K562 (cell line): ENCODE results near the gene EPHA10. TPM values are rescaled to one million over a fixed set of nuclear protein-coding genes. Genes with fewer than 3 reads are reported as not detected.

Experiments
- ATAC-seq: fragments of 200-7000 bp; cut with Tn5 transposase; 3 replicates; pipeline ENCODE4 v1.9.1; 2020; ENCODE audit warnings: moderate library complexity
- BruUV-seq: library from RNA; stranded (reverse); fragments of 400-500 nt; replicated peaks from 2 replicates; lab custom pipeline; 2021; lab: Mats Ljungman, UMichigan
- CTCF ChIA-PET: fragments of 300-600 bp; formaldehyde crosslinking; extraction: SDS; loops from one replicate; lab custom pipeline; 2021; ENCODE audit warnings: low intra/inter-chr PET ratio; lab: Yijun Ruan, JAX
- POLR2A ChIA-PET: fragments of 300-600, 350-650 bp; sonication (Branson Sonifier 250); formaldehyde crosslinking; extraction: SDS; loops from one replicate; lab custom pipeline; 2021; ENCODE audit warnings: antibody characterized with exemption, inconsistent platforms; lab: Yijun Ruan, JAX
- DNase-seq, 4 experiments: peaks; one replicate each; pipeline versions ENCODE4 v3.0.0 to v3.0.0-alpha.2; 2011 to 2018; ENCODE audit warnings: low spot score in 3 of 4, mixed read lengths in 3 of 4; ENCODE audit errors: extremely low read depth in 1 of 4
- FAIRE-seq: peaks from 2 replicates; lab custom pipeline; 2011; peaks lifted over from hg19 to GRCh38; lab: Jason Lieb, UNC
- H2AFZ ChIP-seq: 2 replicates; pipeline ENCODE4 v1.6.0; 2011; ENCODE audit warnings: low read depth, low read length, control low read depth, inconsistent platforms
- H3K27ac ChIP-seq: fragments of 200-600 bp; 3 replicates; pipeline ENCODE4 v1.8.0; 2011; ENCODE audit warnings: low read depth, mild to moderate bottlenecking, control low read depth, inconsistent platforms, low read length, moderate library complexity, mixed read lengths; ENCODE audit errors: extremely low read depth
- H3K27me3 ChIP-seq, 2 experiments: fragments of 300-600 bp in 1 of 2; 2 replicates in 1 of 2; 3 replicates in 1 of 2; pipeline versions ENCODE4 v1.6.0 to v1.8.0; 2011; ENCODE audit warnings: inconsistent platforms in 2 of 2, low read length in 2 of 2, mild to moderate bottlenecking in 1 of 2, mixed read lengths in 1 of 2, moderate library complexity in 1 of 2; ENCODE audit not compliant: control insufficient read depth in 2 of 2, insufficient read depth in 2 of 2
- H3K36me3 ChIP-seq: fragments of 300-600 bp; 3 replicates; pipeline ENCODE4 v1.8.0; 2011; ENCODE audit warnings: mild to moderate bottlenecking, low read length, inconsistent platforms; ENCODE audit not compliant: control insufficient read depth, insufficient read depth
- H3K4me1 ChIP-seq, 2 experiments: fragments of 200-600 bp in 1 of 2; replicated peaks in 1 of 2; 2 replicates in 1 of 2; 3 replicates in 1 of 2; pipeline versions ENCODE4 v1.5.1 to v1.8.0; 2011; ENCODE audit warnings: inconsistent platforms in 2 of 2, low read length in 2 of 2, mild to moderate bottlenecking in 1 of 2, mixed read lengths in 1 of 2, moderate library complexity in 1 of 2; ENCODE audit not compliant: control insufficient read depth in 2 of 2, insufficient read depth in 2 of 2
- H3K4me2 ChIP-seq: 2 replicates; pipeline ENCODE4 v1.6.1; 2011; ENCODE audit warnings: low read length, control low read depth, inconsistent platforms, mixed read lengths; ENCODE audit not compliant: insufficient read depth
- H3K4me3 ChIP-seq: fragments of 200-600 bp; sonication (generic), shearing (Covaris generic); 2 replicates; pipeline ENCODE4 v1.5.1; 2016; ENCODE audit warnings: control low read depth, inconsistent platforms
- H3K79me2 ChIP-seq: fragments of 200-600 bp; 3 replicates; pipeline ENCODE4 v1.8.0; 2011; ENCODE audit warnings: low read length, inconsistent platforms; ENCODE audit not compliant: control insufficient read depth, insufficient read depth
- H3K9ac ChIP-seq, 2 experiments: 2 replicates each; pipeline versions ENCODE4 v1.6.0 to v1.6.1; 2011; ENCODE audit warnings: low read depth in 2 of 2, low read length in 2 of 2, control low read depth in 1 of 2, inconsistent platforms in 1 of 2, mild to moderate bottlenecking in 1 of 2, mixed read lengths in 1 of 2; ENCODE audit not compliant: insufficient read depth in 1 of 2
- H3K9me1 ChIP-seq: one replicate; pipeline ENCODE4 v1.6.0; 2011; ENCODE audit warnings: inconsistent platforms, mild to moderate bottlenecking, low read length, moderate library complexity; ENCODE audit not compliant: control insufficient read depth, insufficient read depth
- H3K9me3 ChIP-seq: replicated peaks from 2 replicates; pipeline ENCODE4 v1.5.1; 2011; ENCODE audit warnings: low read depth, low read length, inconsistent platforms; ENCODE audit not compliant: control insufficient read depth, insufficient read depth
- H4K20me1 ChIP-seq: replicated peaks from 2 replicates; pipeline ENCODE4 v1.6.1; 2011; ENCODE audit warnings: low read length, inconsistent platforms, mixed read lengths; ENCODE audit not compliant: control insufficient read depth, insufficient read depth
- BRD9 ChIP-seq: fragments of 450-650 bp; IDR thresholded peaks from 2 replicates; pipeline ENCODE4 v1.6.1; 2018; ENCODE audit warnings: low read depth; ENCODE audit not compliant: partially characterized antibody
- ELF2 ChIP-seq: fragments of 250-450 bp; sonication (Bioruptor Pico); IDR thresholded peaks from 2 replicates; pipeline ENCODE4 v1.5.0; 2021; ENCODE audit warnings: mild to moderate bottlenecking
- JUND ChIP-seq, 2 experiments: IDR thresholded peaks; 2 replicates in 1 of 2; 3 replicates in 1 of 2; pipeline ENCODE4 v1.6.1; 2011; ENCODE audit warnings: borderline replicate concordance in 2 of 2, low read depth in 2 of 2, low read length in 2 of 2, improper control_type of control experiment in 1 of 2, missing biosample characterization in 1 of 2, missing genetic modification characterization in 1 of 2, missing genetic modification reagents in 1 of 2
- KAT2B ChIP-seq: IDR thresholded peaks from one replicate; pipeline ENCODE4 v1.6.1; 2012; ENCODE audit warnings: low read depth, mild to moderate bottlenecking, control low read depth, inconsistent platforms, low read length, moderate library complexity
- LARP7 ChIP-seq: fragments of 450-650 bp; IDR thresholded peaks from 2 replicates; pipeline ENCODE4 v1.6.1; 2016
- MCM2 ChIP-seq: fragments of 450-650 bp; IDR thresholded peaks from 2 replicates; pipeline ENCODE4 v1.6.1; 2017; ENCODE audit warnings: low read depth, mild to moderate bottlenecking
- MYBL2 ChIP-seq, 2 experiments: fragments of 450-650 bp in 1 of 2; sonication (generic) in 1 of 2; formaldehyde crosslinking in 1 of 2; IDR thresholded peaks; 2 replicates each; pipeline versions ENCODE4 v1.6.1 to v1.8.1; 2017 to 2022; ENCODE audit warnings: borderline replicate concordance in 1 of 2, inconsistent platforms in 1 of 2, low read depth in 1 of 2, mild to moderate bottlenecking in 1 of 2, missing genetic modification reagents in 1 of 2, moderate library complexity in 1 of 2
- MYC ChIP-seq, 2 experiments: fragments of 250-450 bp in 1 of 2; sonication (Bioruptor Pico) in 1 of 2; IDR thresholded peaks; 2 replicates each; pipeline versions ENCODE4 v1.5.1 to v1.6.1; 2012 to 2021; ENCODE audit warnings: low read depth in 2 of 2, borderline replicate concordance in 1 of 2, improper control_type of control experiment in 1 of 2, low read length in 1 of 2, mild to moderate bottlenecking in 1 of 2, moderate library complexity in 1 of 2
- SNRNP70 ChIP-seq: fragments of 200-400 bp; formaldehyde crosslinking; optimal IDR thresholded peaks from 2 replicates; pipeline ENCODE3; 2017; ENCODE audit warnings: low read depth, low read length
- TEAD4 ChIP-seq, 2 experiments: sonication (generic) in 1 of 2; formaldehyde crosslinking in 1 of 2; IDR thresholded peaks; 2 replicates each; pipeline versions ENCODE4 v1.6.1 to v1.8.0; 2012 to 2022; ENCODE audit warnings: borderline replicate concordance in 1 of 2, inconsistent platforms in 1 of 2, low read length in 1 of 2, mild to moderate bottlenecking in 1 of 2, missing genetic modification reagents in 1 of 2
- XRCC3 ChIP-seq: fragments of 450-650 bp; IDR thresholded peaks from 2 replicates; pipeline ENCODE4 v1.6.1; 2017; ENCODE audit warnings: mild to moderate bottlenecking, moderate library complexity
- ZNF239 ChIP-seq: fragments of 250-450 bp; sonication (Bioruptor Pico); IDR thresholded peaks from 2 replicates; pipeline ENCODE4 v1.4.0; 2020; ENCODE audit warnings: mild to moderate bottlenecking
- ZNF778 ChIP-seq: fragments of 450-650 bp; formaldehyde crosslinking; IDR thresholded peaks from 2 replicates; pipeline ENCODE4 v1.4.0; 2020; ENCODE audit warnings: mild to moderate bottlenecking, moderate library complexity
- WGBS: fragments of 100-300 bp; shearing (Covaris generic); methylation state at CpG from one replicate; pipeline ENCODE4 v1.1.6; 2016; ENCODE audit warnings: low coverage, mixed read lengths; ENCODE audit not compliant: insufficient coverage; ENCODE audit errors: missing lambda C conversion rate; 5-methylcytosine and 5-hydroxymethylcytosine counted together
- in situ Hi-C: fragments of 300-500 bp; cut with MboI; formaldehyde crosslinking; loops from 4 replicates; pipeline ENCODE4 v1.15.0; 2018; ENCODE audit warnings: inconsistent platforms, mixed read lengths
- intact Hi-C: fragments of 100-400 bp; cut with micrococcal nuclease; formaldehyde crosslinking; loops from 2 replicates; pipeline ENCODE4 v1.14.2; 2022
- polyA plus RNA-seq, 8 experiments: library from polyadenylated mRNA; depleted of rRNA in 4 of 8; stranded (reverse) in 5 of 8; unstranded in 3 of 8; fragments of >200 nt; fragmentation: Nextera tagmentation in 2 of 8; fragmentation: Illumina TruSeq in 1 of 8; extraction: Ambion mirVana in 2 of 8; extraction: Trizol in 1 of 8; gene quantifications; 2 replicates each; pipeline versions ENCODE4 v1.2.1 to v1.2.3, GENCODE V29; 2011 to 2014; ENCODE audit warnings: inconsistent platforms in 1 of 8, missing spikeins in 1 of 8
- total RNA-seq, 7 experiments: library from RNA; depleted of rRNA in 6 of 7; stranded (reverse); fragments of >200 nt in 6 of 7; fragmentation: Illumina TruSeq in 2 of 7; extraction: Trizol in 2 of 7; gene quantifications; 2 replicates each; pipeline versions ENCODE4 v1.2.1 to v1.2.3, GENCODE V29; 2011 to 2021; ENCODE audit warnings: low replicate concordance in 1 of 7
- TF ChIP-seq, protein P1 (sequence below): fragments of 450-650 bp; formaldehyde crosslinking; IDR thresholded peaks from 2 replicates; pipeline ENCODE4 v1.4.0; 2020; ENCODE audit warnings: mild to moderate bottlenecking, moderate library complexity
- TF ChIP-seq, protein P2 (sequence below): fragments of 250-450 bp; sonication (Bioruptor Pico); IDR thresholded peaks from 2 replicates; pipeline ENCODE4 v1.8.0; 2022; ENCODE audit warnings: inconsistent platforms, mild to moderate bottlenecking, moderate library complexity, borderline replicate concordance

EPHA10 gene
- total and polyA plus RNA-seq, 9 of the 15 experiments (the other 6 are each of a cell fraction or from before 2014, with no cell fraction given): 0.03 TPM; not detected in 8

GRCh38 chr1:37692834-37693175 lies 72.1 kb downstream of the EPHA10 start (continued):
- TF ChIP-seq BRD9 (peak; percentile 3), JUND (IDR thresholded peaks at IDR 0.05; ENCODE audit: borderline replicate concordance, low read depth, low read length) (no peak), JUND (tag; IDR thresholded peaks at IDR 0.05; ENCODE audit: borderline replicate concordance, low read depth, low read length) (no peak), LARP7 (no peak)
- TF ChIP-seq, all 486 proteins: peak for 9

GRCh38 chr1:37692078-37692833 lies 72.7 kb downstream of the EPHA10 start, which contains the start of gene CDCA8:
TSS of gene CDCA8 (plus strand) at chr1:37692516. CDS start at chr1:37692691, 175 bp downstream.
- Histone ChIP-seq H2AFZ (peak within 1 kb of the TSS; percentile 91), H3K36me3 (peaks cover 54% of the 10 kb centered on the region), H3K4me3 (peak within 1 kb of the TSS; percentile 92), H3K9me1 (no peaks in the 10 kb centered on the region), H3K4me2 (peak within 1 kb of the TSS; percentile 94), H3K9me3 (no peaks in the 10 kb centered on the region), H3K27ac (peak within 1 kb of the TSS; percentile 90), H3K27me3 (no peaks in the 10 kb centered on the region), H3K4me1 (peaks cover 19 to 32% of the 10 kb centered on the region in 2 experiments), H3K9ac (peak within 1 kb of the TSS; percentile 95 to 98), H3K79me2 (peaks cover 78% of the 10 kb centered on the region), H4K20me1 (no peaks in the 10 kb centered on the region)
- no TSS peak for BruUV-seq
- ChIA-PET POLR2A (interaction anchor here (0.5 to 5.4 kb wide), 18 partner anchors 9 to 677 kb away, joined by 3 to 49 read pairs (median 3); no protein-coding TSS in a partner anchor), CTCF (no interaction called here)
- peak; percentile 98 for FAIRE-seq
- in situ Hi-C loops: no loop called here
- intact Hi-C loops: loop anchor here (2.0 to 5.0 kb wide), 4 partner anchors 135 to 320 kb away; partner anchors contain the start of genes DNALI1, MTF1, SF3A3 and UTP11
- under 1% methylated on average over 45 of the region's 54 CpGs for WGBS
- ATAC-seq: peak; percentile 92
- peak; percentile 97 to 100 (median 98) for DNase-seq
- TF ChIP-seq, protein P1, sequence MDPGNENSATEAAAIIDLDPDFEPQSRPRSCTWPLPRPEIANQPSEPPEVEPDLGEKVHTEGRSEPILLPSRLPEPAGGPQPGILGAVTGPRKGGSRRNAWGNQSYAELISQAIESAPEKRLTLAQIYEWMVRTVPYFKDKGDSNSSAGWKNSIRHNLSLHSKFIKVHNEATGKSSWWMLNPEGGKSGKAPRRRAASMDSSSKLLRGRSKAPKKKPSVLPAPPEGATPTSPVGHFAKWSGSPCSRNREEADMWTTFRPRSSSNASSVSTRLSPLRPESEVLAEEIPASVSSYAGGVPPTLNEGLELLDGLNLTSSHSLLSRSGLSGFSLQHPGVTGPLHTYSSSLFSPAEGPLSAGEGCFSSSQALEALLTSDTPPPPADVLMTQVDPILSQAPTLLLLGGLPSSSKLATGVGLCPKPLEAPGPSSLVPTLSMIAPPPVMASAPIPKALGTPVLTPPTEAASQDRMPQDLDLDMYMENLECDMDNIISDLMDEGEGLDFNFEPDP (CRISPR knock-in tag): no peak
- TF ChIP-seq ELF2 (CRISPR knock-in tag) (peak; percentile 95), MYBL2 (IDR thresholded peaks at IDR 0.05; ENCODE audit: low read depth) (peak; percentile 99), MYBL2 (CRISPR knock-in tag; IDR thresholded peaks at IDR 0.05; ENCODE audit: borderline replicate concordance) (peak; percentile 95; the same call in 1 of the 2 replicates), MYC (IDR thresholded peaks at IDR 0.05; ENCODE audit: low read depth, low read length) (peak; percentile 83), MYC (CRISPR knock-in tag; IDR thresholded peaks at IDR 0.05; ENCODE audit: borderline replicate concordance, low read depth) (peak; percentile 30; the same call in 1 of the 2 replicates), SNRNP70 (no peak), ZNF239 (no peak), KAT2B (peak; percentile 96), ZNF778 (CRISPR knock-in tag) (no peak), MCM2 (no peak), XRCC3 (no peak), TEAD4 (IDR thresholded peaks at IDR 0.05; ENCODE audit: low read length) (no peak), TEAD4 (CRISPR knock-in tag; IDR thresholded peaks at IDR 0.05; ENCODE audit: borderline replicate concordance) (no peak)
- TF ChIP-seq, protein P2, sequence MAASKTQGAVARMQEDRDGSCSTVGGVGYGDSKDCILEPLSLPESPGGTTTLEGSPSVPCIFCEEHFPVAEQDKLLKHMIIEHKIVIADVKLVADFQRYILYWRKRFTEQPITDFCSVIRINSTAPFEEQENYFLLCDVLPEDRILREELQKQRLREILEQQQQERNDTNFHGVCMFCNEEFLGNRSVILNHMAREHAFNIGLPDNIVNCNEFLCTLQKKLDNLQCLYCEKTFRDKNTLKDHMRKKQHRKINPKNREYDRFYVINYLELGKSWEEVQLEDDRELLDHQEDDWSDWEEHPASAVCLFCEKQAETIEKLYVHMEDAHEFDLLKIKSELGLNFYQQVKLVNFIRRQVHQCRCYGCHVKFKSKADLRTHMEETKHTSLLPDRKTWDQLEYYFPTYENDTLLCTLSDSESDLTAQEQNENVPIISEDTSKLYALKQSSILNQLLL (CRISPR knock-in tag): no peak
